ENCODE measurements around the gene TNS3. TPM values are rescaled to one million over a fixed set of nuclear protein-coding genes. Genes with fewer than 3 reads are reported as not detected.

The TNS3 gene
- total and polyA plus RNA-seq, 2 of the 13 experiments (the other 11 are each of a cell fraction or from before 2014, with no cell fraction given), result 52.9 to 55.7 TPM

GRCh38 chr7:47622586-47622945, 40.7 kb upstream of the TNS3 start:
- Histone ChIP-seq H4K20me1 (ENCODE audit: insufficient read depth, low read length) (no peaks in the 10 kb centered on the region), H3K4me3 (replicated peaks in 1 of 3; ENCODE audit: insufficient read depth in 1 of 3, low read depth in 2 of 3, low read length in 3 of 3) (no peak overlapping the region), H3K4me2 (ENCODE audit: low read depth, low read length) (peak overlapping the region; percentile 64), H3K36me3 (replicated peaks in 1 of 2; ENCODE audit: control insufficient read depth in 1 of 2, insufficient read depth in 2 of 2, low read length in 2 of 2) (no peaks in the 10 kb centered on the region), H3K4me1 (ENCODE audit: insufficient read depth, low read length) (peaks cover 64% of the 10 kb centered on the region), H2AFZ (ENCODE audit: low read length) (peak overlapping the region; percentile 35), H3K79me2 (ENCODE audit: insufficient read depth, low read length) (no peaks in the 10 kb centered on the region), H3K27ac (ENCODE audit: extremely low read length, insufficient read depth, low read length) (peak overlapping the region; percentile 71), H3K9me3 (ENCODE audit: low read length) (no peaks in the 10 kb centered on the region), H3K27me3 (ENCODE audit: control insufficient read depth in 1 of 2, insufficient read depth in 2 of 2, low read length in 2 of 2) (no peaks in the 10 kb centered on the region), H3K9ac (ENCODE audit: insufficient read depth, low read depth, low read length) (no peak overlapping the region)
- intact Hi-C loops (cut with micrococcal nuclease; ENCODE audit: unreplicated experiment), result loop anchor here (2.0 to 5.0 kb wide), 2 partner anchors 18 to 40 kb away; partner anchors contain the start of gene TNS3
- no TSS peak for BruUV-seq (replicated peaks)
- in situ Hi-C loops (cut with HindIII; ENCODE audit: extremely low pct_ligation_motif_present, low pct_unique_long_range_greater_than_20kb), result no loop called here
- no peak for FAIRE-seq
- ATAC-seq, result peak; percentile 11; the same call in 2 of the 3 replicates
- POLR2A ChIA-PET, result interaction anchor here (0.8 to 5.1 kb wide), 8 partner anchors 9 to 164 kb away, joined by 4 to 33 read pairs (median 5); no protein-coding TSS in a partner anchor
- CTCF ChIA-PET (ENCODE audit: low intra/inter-chr PET ratio, low total read pairs), result no interaction called here
- DNase-seq (ENCODE audit: low spot score), result no peak
- TF ChIP-seq ZNF20 (CRISPR knock-in tag; IDR thresholded peaks at IDR 0.05), result no peak
- TF ChIP-seq MXD4 (CRISPR knock-in tag; IDR thresholded peaks at IDR 0.05), result no peak
- TF ChIP-seq TCF7L2 (IDR thresholded peaks at IDR 0.05; ENCODE audit: low read depth, low read length), result no peak
- TF ChIP-seq XRCC5 (optimal IDR thresholded peaks at IDR 0.05; ENCODE audit: low read length), result no peak
- TF ChIP-seq HNRNPK (IDR thresholded peaks at IDR 0.05; ENCODE audit: low read depth, low read length, poor library complexity, severe bottlenecking), result peak; percentile 85
- TF ChIP-seq PCBP2 (optimal IDR thresholded peaks at IDR 0.05; ENCODE audit: low read depth, low read length, poor library complexity, severe bottlenecking), result peak; percentile 57
- TF ChIP-seq ZNF510 (CRISPR knock-in tag; IDR thresholded peaks at IDR 0.05; ENCODE audit: low read depth), result no peak
- TF ChIP-seq ZFP36L1 (CRISPR knock-in tag; IDR thresholded peaks at IDR 0.05), result no peak
- no peak for TF ChIP-seq ZNF746 (CRISPR knock-in tag; IDR thresholded peaks at IDR 0.05)
- peak; percentile 89 for TF ChIP-seq ZNF710 (CRISPR knock-in tag; IDR thresholded peaks at IDR 0.05; ENCODE audit: borderline replicate concordance)

Measured in HepG2 (cell line).